Fibroblast of peridontal ligament (primary cell): ENCODE data around the gene HPGDS.
"Not testable (repeated sequence)": the region's sequence is repeated elsewhere in the genome, so short reads cannot be mapped to it uniquely, and the experiment has no call there.

ENCODE experiments used
- DNase-seq: peaks from one replicate; pipeline ENCODE4 v3.0.0-alpha.2; 2010; ENCODE audit errors: extremely low read depth

The HPGDS gene

GRCh38 chr4:94342694-94343093 lies at the start of gene HPGDS:
HPGDS (minus strand) TSS chr4:94342836; CDS start chr4:94334629, 8,207 bp downstream.
- DNase-seq, result no peak

DNA sequence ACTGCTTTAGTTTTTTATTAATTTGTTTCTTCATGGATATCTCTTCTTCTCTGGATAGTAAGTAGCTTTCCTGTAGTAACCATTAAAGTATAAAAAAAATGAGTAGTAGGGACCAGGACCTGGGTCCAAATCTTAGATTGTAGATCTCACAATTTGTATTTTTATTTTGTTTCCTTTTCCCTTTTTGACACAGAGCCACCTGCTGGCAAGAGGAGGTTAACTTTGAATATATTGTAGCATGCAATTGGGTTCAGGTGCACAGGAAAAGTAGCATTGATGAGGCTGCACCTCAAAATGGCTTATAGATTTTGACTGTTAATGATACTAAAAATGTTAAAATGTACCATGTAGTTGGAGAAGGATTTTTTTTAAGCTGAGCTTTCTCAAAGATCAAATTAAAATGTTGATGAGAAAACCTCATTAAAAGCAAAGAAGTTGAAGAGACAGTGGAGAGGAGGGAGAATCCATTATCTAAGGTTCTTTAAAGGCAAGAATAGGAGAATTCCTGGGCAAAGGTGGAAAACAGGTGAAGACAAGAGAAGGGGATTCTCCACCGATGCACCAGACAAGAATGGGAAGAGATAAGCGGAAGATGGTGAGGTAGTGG lies 48.3 kb upstream of the HPGDS start:
- peak; percentile 33 for DNase-seq

- DNase-seq, result no peak
Measured at GRCh38 chr4:94389595-94390267, 47.1 kb upstream of the HPGDS start.

- DNase-seq, result not testable (repeated sequence)
Measured at GRCh38 chr4:94387965-94388364, 45.3 kb upstream of the HPGDS start.

- not testable (repeated sequence) for DNase-seq
Measured at GRCh38 chr4:94385452-94385851, 42.8 kb upstream of the HPGDS start.

- DNase-seq, result not testable (repeated sequence)
Measured at GRCh38 chr4:94382891-94383290, 40.3 kb upstream of the HPGDS start.

- DNase-seq, result no peak
Measured at GRCh38 chr4:94378047-94378446, 35.4 kb upstream of the HPGDS start.

DNA sequence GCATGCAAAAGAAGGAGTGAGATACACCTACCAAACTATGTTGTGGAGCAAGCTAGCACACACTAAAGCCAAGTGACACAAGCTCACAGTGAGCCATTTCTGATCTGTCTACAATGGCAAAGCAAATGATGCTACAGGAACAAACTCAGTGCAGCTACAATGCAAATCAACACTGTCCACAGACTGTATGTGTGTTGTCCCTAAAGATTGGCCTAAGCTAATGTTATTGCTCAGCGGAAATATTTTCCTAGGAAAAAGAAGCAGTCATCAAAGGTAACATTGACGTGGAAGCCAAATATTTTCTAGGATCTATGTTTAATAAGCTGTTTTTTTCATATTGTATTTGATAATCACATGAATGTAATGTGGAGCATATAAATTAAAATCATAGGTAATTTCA lies 34.7 kb upstream of the HPGDS start:
- DNase-seq, result no peak

DNA sequence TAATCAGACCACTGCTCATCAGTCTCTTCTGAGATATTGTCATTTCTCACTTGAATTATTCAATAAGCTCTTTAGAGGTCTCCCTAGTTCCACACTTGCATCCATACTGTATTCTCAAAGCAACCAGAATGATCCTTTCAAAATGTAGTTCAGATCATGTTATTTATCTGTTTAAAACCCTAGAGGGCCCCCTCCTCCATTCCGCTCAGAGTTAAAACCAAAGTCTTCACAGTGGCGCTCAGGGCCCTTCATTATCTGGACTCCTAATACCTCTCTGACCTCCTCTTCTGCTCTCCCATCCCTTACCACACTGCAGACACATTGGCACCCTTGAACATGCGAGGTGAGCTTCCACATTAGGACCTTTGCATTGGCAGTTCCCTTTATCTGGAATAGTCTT lies 32.7 kb upstream of the HPGDS start:
- no peak for DNase-seq

DNA sequence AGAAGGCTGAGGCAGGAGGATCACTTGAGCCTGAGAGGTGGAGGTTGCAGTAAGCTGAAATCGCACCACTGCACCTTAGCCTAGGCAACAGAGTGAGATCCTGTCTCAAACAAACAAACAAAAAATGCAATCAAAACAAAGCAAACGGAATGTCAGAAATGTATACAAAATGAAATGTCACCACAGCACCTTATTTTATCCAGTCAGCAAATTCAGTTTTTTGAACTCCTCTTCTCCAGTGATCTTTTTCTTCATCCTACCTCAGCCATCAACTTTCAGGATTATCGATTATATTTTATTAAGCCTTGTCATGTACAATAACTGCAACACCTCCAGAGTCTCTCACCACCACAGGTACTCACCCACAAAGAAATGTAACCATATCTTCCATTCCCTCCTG lies 31.1 kb upstream of the HPGDS start:
- DNase-seq, result no peak

- no peak for DNase-seq
Measured at GRCh38 chr4:94372991-94373390, 30.4 kb upstream of the HPGDS start.

DNA sequence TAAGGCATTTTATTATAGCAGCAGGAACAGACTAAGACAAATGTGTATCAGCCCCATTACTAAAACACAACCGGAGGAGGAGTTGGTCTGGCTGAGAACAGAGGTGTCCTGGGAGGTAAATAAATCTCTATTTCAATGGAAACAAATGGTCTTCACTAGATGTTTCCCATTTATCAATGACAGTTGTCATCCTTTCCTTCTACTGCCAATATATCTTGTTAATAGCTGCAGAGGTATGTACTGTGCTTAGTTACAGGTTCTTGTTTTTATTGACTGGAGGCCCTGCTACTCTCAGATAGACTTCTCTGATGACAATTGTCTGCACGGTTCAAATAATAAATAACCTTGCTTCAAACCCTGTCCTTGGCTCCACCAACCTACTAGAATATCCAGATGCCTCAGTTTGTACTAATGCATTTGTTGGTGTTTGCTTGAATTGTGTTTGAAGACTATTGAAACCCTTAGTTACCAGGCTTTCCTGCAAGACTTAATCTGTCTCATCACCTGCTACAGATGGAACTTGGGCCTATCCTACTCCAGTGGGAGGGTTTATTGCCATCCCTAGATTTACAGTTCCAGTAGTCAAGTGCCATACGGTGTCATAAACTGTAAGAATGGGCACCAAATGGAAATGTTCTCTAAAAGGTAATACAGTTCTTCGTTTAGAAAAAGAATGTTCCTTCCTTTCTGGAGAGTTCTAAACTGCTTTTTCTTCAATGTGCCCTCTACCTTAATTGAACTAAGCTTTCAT lies 29.8 kb upstream of the HPGDS start:
- no peak for DNase-seq

GRCh38 chr4:94371290-94371689 lies 28.7 kb upstream of the HPGDS start:
- DNase-seq, result no peak

GRCh38 chr4:94370533-94371254 lies 28.1 kb upstream of the HPGDS start:
- DNase-seq, result no peak

GRCh38 chr4:94369046-94369445 lies 26.4 kb upstream of the HPGDS start:
- DNase-seq, result no peak

DNA sequence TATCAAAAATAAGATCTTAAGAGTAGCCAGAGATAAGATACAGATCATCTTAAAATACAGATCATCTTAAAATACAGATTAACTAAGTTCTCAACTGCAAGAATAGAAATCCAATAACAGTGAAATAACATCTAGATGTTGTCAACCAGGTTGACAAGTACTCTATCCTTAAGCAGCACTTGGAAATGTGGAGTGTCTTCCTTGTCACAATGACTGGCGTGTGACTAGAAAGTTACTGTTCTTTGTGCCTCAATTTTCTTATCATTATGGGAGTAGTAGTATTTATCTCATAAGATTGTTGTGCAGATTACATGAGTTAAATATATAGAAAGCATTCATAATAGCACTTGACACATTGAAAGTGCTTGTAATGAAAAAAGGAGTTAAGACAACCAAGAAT lies 25.8 kb upstream of the HPGDS start:
- no peak for DNase-seq

GRCh38 chr4:94365304-94365703 lies 22.7 kb upstream of the HPGDS start:
- no peak for DNase-seq

DNA sequence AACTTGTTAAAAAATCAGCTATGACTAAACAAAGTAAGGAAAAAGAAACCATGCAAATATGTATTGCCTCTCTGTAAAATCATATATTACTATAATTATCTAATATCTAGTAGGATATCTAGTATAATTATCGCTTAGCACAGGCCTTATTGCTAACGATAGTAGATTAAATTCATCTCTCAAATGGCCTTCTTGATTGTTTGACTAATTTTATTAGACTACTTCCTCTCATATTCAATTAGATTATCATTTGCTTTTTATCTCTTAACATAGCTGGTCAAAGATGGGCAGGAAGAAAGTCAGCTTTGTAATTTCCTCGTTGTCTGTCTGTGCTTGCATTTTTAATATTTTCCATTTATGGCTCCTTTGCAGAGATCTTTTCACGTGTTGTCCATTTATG lies 21.9 kb upstream of the HPGDS start:
- DNase-seq, result no peak

- no peak for DNase-seq
Measured at GRCh38 chr4:94363136-94363655, 20.6 kb upstream of the HPGDS start.

- no peak for DNase-seq
Measured at GRCh38 chr4:94359838-94360237, 17.2 kb upstream of the HPGDS start.

DNA sequence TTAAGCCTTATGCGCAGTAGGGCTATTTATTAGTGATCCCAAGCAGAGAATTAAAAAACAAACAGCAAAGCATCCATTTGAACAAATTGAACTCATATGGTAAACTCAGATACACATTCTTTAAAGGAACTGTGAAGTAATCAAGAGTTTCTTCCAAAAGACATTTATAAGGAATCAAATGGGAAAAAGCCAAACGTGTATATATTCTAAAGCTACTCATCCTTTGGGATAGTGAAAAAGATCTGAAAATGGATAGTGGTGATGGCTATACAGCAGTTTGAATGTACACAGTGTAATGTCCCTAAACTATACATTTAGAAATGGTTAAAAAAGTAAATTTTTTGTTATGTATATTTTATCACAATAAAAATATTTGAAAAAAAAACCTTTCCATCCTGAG lies 16.6 kb upstream of the HPGDS start:
- DNase-seq, result no peak

- no peak for DNase-seq
Measured at GRCh38 chr4:94358101-94358500, 15.5 kb upstream of the HPGDS start.
